Activated CD4-positive, alpha-beta T cell treated with anti-CD3 and anti-CD28 coated beads, Interleukin-2, amount 50 U/mL, for 4 hours (primary cell): ENCODE data around the gene LETM1.

Experiments
- DNase-seq, 2 experiments: peaks; one replicate each; pipeline ENCODE4 v3.0.0-alpha.2; 2020

The LETM1 gene

DNA sequence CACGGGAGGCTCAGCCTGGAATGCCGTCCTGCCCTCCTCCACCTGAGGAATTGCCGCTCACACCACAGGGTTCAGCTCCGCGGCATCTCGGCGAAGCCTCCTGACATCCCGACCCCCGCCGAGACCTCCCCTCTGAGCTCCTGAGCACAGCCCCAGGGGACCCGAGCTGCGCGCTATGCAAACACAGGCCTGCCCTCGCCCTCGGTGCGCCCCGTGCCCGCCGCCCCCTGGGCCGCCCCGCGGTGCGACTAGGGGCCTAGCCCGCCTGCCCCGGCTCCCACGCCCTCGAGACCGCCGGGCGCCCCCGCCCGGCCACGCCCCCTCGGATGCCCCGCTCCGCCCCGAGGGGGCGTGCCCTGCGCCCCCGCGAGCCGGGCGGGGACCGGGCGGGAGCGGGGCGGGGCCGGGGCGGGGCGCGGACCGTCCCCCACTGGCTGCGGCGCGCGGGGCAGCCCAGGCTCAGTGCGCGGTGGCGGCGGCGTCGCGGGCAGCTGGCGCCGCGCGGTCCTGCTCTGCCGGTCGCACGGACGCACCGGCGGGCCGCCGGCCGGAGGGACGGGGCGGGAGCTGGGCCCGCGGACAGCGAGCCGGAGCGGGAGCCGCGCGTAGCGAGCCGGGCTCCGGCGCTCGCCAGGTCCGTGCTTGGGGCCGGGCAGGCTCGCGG, 63.0 kb downstream of the LETM1 start, which contains the start of gene FGFR3:
FGFR3 (plus strand) TSS at position 462 of the 664 bp plus-strand sequence. CDS start 642 bp downstream, outside the sequence.
- peak; percentile 9 to 20 for DNase-seq

DNA sequence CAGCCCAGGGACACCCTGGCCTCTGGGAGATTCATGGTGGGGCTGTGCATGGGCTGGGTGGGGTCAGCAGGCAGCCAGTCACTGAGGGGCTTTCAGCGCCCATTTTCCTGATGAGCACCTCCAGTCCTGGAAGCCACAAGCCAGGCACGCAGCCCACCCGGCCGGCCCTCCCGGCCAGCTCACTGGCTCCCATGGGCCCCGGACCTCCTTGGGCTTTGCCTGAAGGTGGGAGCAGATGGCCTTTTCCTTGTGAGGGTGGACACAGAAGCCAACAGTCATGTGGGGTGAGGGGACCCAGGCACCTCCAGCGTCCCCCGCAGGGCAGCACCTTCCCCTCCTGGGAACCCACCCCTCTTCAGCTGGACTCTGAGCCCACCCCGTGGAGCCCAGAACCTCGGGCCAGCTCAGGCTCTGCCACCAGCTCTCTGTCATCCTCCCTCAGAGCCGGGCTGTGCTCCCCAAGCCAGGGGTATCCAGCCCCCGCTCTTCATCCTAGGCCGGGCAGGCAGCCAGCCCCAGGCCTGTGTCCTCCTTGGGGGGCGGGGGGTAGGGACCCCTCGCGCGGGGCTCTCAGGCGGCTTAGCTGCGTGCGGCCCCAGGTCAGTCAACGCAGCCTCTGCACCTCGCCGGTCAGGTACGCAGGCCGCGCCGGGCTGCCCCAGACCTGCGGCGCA, 63.7 kb downstream of the LETM1 start:
- no peak for DNase-seq

DNA sequence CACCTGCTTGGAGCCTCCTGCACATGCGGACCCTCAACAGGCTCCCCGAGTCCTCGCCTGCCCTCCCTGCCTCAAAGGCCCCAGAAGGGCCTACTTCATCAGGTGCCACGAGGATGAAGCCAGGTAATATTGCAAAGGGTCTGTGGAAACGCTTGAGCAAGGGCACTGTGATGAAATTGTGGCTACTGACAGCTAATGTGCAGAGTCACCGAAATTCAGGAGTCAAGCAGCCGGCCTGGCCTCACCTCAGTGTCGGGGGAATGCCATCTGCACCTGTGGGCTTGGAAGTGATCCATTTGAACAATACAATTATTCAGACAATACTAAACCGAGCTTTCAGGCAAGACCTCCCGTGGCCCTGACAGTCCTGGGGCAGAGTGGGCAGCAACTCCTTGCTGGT, 66.0 kb downstream of the LETM1 start:
- DNase-seq, result no peak

DNA sequence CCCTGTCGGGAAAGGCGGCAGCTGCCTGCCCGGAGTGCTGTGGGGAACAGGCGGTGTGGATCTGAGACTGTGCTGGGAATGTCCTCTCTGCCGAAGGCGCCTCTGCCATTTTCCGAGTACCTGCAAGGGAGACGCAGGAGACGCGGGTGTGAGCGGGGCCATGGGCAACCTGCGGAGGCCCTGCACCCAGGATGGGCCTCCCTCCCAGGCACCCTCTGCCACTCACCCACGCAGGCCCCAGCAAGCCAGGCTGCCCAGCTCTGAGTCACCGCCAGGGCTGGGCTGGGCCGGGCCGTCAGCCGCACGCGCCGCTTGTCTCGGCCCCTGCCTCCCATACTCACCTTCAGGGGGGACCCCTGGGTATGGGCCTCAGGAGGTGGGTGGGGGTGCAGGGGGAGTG, 66.4 kb downstream of the LETM1 start:
- DNase-seq, result no peak

DNA sequence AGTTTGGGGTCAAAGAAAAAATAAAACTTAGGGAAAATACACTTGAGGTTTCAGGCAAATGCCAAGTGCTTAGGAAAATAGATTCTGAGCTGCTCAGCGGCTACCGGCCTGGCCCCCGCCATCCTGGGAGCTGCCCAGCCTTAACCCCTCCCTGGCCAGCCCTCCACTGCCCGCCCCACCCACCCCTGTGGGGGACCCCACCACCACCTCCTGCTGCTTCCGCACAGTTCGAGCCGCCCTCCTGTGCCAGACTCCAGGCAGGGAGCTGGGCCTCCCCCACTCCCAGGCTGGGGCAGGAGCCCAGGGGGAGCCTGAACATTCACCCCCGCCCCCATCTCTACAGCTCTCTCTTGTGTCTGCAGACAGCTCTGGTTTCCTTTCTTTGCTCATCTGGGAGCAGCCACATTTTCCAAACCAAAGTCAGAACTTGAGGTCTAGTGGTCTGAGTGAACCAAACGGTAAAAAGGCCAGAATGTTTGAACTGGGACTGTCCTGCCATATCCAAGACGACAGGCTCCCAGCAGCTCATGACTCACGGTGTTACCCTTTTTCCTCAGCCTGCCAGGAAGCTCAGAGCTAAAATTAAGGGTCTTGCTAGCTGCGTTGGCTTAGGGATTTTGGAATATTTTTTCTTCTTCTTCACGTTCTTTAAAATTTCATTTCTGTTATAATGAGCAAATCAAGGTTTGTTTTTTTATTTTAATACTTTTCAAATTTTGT, 67.5 kb downstream of the LETM1 start:
- no peak for DNase-seq

DNA sequence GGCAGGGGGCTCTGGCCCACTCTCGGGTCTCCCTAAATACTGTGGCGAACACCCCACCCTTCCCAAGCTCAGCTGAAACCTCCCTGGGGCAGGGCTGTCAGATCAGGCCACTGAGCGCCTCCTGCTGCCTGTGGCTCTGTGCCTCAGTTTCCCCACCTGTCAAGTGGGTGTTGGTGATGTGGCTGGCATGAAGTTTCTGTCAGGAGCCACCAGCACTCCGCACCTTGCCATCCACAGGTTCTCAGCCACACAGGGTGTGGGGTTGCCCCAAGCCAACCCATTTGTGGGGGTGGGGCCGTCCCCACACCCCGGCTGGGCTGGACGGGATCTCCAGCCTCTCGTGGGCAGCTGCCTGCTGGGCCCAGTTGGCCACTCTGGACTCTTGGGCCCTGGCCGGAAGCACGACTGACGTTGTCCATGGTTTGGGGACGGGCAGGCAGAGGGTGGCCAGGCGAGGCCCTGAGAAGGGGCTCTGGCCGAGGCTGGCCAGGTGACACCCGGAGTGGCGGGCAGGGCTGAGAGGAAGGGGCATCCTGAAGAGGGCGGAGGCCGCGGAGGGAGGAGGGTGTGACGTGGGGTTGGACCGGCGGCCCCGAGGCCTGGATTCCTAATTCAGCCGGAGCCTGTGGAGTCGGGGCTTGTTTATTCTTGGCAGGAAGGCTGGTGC, 68.4 kb downstream of the LETM1 start:
- no peak for DNase-seq

DNA sequence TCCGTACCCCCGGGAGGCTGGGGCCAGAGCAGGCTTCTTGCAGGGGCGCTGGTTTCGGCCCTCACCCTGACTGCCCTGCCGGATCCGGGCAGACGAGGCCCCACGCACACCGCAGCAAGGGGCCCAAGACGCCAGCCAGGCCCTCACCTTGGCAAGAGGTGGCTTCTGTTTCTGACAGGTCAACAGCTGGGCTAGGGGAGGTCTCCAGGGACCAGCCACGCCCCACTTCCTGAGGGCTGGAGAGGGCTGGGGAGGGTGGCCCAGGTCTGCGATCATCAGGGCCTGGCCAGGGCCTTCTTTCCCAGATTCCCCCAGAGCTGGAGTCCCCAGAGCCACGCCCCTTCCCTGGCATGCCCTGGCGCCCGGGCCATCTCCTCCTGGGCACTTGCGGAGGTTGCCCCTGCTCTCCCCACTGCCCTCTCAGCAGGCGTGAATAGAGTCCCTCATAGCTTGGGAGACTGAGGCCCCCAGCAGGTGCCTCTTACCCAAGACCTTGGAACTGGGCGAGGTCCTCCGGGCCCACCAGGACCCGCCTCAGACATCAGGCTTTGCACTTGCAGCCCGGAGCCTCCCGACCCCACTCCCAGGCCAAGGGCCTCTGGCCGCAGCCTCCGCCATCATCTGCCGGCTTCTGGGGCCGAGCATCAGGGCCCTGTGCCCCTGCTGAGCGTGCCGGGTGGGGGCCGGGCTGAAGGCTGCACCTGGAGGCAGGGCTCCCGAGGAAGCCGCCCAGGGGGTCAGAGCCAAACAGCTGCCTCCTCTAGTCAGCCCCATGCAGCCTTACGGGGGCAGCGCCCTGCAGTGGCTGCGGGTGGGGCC, 69.2 kb downstream of the LETM1 start:
- DNase-seq, result no peak

DNA sequence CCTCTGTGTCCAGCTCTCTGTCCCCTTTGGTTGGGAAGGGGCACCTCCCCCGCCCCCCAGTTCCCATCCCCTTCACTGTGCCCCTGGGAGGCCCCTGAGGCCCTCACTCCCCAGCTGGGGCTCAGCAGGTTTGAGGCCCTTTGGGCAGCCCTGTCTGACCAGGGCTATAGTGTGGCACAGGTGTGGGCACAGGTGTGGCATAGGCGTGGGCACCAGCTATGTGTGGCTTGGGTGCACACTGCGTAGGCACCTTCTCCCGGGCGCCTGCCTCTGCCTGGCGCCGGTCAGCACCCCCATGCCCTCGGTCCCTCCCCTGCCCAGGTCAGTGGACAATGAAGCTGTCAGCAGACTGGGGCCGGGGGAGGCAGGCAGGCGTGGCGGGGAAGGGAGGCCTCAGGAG, 70.4 kb downstream of the LETM1 start:
- DNase-seq, result no peak

DNA sequence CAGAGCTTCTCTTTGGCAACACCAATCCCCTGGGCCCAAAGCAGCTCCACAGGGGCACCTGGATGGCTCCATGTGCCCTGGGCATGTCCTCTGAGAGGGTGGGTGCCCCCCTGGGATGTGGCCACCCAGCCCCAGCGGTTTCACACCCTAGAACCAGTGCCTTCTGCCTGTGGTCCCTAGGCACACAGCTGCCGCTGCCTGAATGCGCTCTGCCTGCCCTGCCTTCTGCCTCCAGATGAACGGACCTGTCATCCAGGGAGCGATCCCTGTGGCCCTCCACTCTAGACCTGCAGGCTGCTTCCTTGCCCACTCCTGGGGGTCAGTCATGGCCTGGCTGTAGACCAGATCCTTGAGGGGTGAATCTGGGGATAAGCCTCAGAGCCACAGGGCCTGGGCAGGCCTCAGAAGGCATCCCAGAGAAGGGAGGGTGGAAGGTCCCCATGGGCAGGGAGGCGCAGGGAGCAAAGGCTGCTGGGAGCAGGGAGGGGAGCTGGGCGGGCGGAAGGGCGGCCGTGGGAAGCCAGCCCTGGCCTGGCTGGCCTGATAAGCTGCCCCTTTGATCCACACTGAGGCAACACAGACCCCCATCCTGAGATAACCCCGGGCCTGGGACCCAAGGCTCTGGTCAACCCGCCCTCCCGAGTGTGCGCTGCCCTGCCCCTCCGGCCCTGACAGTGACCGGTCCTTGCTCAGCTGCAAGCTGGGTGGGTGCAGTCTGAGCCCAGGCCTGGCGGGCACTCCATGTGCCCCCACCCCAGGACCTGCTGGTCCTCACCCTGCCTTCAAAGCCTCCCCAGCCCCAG, 71.0 kb downstream of the LETM1 start:
- DNase-seq, result no peak

DNA sequence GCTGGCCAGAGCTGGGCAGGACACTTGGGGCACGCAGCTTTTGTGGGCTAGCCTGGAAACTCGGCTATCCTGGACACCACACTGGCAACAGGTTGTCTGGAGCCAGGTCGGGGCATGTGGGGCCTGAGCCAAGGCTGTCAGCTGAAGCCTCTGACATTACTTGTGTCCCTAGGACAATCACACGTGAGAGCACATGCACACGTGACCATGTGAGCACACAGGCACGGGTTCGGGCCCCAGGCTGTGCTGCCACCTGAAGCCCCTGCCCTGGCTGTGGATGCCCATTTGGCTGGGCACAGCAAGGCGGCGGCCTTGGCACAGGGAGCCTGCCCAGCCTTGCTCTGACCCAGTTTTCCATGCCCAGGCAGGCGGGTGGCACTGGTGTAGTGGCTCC, 71.6 kb downstream of the LETM1 start:
- DNase-seq, result no peak

DNA sequence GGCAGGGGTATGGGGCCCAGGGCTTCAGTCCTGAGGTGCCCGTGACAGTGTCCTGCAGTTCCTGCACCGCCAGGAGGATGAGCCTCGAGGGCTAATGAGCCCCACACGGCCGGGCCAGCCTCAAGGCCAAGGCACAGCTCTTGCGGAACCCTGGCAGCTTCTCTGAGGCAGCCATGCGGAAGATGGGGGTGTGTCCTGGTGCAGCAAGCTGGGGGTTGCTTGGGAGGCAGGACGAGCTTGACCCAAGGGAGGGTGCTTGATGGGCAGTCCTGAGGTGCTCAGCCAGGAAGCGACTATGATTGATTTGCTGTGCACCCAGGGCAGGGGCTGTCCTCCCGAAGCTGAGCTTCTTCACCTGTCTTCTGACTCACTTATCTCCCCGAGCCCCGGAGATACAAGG, 72.0 kb downstream of the LETM1 start:
- no peak for DNase-seq

DNA sequence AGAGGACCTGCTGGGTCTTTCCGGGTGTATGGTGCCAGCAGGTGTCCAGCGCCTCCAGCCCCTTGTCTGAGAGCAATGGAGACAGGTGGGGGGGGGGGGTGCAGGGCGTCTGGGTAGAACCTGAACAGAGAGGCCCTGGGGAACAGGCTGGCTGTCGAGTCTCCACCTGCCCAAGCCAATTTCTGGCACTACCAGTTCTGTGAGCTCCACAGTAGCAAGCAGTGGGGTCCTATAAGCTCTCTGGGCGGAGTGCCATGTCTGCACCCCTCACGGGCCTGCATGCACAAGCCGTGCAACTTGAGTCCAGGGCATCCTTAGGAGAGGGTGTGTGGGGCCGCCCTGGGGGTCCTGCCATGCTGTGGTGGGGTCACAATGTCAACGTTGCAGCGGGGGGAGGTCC, 72.9 kb downstream of the LETM1 start:
- no peak for DNase-seq

DNA sequence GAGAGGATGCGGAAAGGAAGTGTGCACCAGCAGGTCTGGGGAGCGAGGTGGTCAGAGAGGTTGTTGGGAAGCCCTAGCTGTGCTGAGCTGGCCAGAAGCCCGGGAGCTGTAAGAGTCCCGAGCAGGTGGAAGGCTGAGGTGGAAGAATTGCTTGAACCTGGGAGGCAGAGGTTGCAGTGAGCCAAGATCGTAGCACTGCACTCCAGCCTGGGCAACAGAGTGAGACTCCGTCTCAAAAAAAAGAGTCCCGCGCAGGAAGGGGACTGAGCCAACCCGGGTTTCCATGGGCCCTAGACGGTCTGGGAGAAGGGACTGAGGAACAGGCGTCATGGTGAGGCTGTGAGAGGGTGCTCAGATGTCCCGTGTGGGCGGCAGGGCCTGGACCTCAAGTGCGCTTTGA, 75.5 kb downstream of the LETM1 start:
- DNase-seq, result no peak

DNA sequence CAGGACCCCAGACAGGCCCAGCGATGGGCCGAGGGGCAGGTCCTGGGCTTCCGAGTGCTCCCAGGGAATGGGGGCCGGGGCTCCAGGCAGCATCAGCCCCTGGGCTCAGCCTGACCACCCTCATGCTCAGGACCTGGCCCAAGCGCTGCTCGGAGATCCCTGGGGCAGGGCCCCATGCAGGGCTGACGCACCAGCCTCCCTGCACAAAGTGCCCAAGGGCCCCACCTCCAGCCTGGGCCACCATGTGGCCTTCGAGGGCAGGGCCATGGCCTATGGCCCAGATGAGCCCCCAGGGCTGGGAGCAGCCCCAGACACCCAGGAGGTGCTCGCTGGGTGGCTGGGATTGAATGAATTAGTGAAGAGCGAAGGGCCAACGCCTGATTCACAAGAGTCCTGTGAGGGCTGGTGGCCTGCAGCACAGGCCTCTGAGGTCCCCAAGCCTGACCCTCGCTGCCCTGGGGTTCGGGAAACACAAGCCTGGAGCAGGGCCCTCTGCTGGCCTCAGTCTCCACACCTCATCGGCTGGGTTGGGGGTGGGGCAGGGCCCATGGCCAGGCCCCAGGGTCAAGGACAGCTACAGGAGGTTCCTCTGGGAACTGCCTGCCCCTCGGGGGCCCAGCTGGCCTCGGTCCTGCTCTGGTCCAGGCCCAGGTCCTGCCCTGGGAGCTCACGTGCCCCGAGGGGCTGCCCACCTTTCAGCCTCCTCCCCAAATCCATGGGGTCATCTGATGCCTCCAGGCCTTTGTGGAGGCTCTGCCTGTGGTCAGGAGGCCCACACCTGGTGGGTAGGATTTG, 76.2 kb downstream of the LETM1 start:
- DNase-seq, result no peak

DNA sequence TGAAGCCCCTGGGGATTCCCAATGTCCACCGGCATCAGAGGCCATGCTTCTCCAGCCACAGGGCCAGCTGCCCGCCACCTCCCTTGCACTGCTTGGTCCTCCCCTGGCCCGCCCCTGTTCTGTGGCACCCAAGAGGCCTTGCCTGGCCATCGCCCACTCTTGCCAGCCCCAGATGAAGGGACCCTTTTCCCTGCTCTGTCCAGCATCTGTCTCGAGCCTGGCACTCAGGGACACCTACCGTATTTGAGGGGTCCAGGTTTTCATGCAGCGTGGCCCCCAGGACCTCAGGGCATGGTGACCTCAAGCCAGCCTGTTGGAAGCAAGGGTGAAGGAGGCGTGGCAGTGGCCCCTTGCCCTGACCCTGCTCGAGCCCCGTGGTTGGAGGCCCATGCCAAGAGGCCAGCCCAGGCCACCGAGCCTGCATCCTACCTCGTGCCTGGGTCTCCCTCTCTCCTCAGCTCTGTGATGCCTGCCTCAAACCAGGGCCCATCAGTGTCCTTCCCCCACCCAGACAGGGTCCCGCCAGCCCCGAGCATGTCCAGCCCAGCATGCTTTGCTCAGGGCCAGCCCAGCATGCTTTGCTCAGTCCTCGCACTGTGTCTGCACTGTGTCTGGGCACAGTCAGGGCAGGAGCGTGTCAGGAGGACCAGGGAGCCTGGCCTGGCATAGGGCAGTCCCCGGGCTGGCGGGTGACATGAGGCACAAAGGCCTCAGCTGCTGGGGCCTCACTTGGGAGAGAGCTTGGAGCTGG, 77.1 kb downstream of the LETM1 start:
- no peak for DNase-seq

DNA sequence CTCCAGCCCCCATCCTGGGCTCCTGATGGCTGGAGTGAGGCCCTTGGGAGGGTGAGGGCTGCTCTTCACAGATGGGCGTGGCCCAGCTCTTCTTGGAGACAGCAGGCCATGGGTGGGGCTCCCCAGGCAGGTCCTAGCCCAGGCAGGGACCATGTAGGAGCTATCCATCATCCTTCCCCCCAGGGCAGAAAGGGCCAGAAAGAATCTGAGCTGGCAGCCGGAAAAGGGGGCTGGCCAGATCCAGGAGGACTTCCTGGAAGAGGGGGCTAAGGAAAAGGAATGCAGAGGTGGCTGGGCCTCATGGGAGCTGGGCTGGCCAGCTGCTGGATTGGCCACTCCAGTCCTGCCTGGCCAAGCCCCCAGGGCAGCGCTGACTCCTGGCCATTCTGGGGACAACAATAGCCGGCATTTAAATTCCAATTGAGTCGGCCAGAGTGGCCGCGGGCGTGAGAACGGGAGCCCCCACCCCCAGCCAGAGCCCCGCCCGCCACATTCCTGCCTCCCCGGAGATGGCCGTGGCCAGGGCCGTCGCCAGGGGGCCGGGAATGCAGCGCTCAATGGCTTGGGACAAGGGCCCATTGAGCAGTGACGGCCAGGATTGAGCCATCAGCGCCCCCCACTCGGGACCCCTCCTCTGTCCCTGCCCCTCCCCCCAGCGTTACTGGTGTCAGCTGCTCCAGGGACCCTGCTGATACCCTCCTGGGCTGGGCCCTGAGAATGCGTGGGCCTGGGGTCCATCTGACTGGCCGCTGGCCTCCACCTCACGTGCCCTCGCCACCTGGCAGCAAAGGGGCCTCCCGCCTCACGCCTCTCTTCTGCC, 77.9 kb downstream of the LETM1 start:
- DNase-seq, result no peak

DNA sequence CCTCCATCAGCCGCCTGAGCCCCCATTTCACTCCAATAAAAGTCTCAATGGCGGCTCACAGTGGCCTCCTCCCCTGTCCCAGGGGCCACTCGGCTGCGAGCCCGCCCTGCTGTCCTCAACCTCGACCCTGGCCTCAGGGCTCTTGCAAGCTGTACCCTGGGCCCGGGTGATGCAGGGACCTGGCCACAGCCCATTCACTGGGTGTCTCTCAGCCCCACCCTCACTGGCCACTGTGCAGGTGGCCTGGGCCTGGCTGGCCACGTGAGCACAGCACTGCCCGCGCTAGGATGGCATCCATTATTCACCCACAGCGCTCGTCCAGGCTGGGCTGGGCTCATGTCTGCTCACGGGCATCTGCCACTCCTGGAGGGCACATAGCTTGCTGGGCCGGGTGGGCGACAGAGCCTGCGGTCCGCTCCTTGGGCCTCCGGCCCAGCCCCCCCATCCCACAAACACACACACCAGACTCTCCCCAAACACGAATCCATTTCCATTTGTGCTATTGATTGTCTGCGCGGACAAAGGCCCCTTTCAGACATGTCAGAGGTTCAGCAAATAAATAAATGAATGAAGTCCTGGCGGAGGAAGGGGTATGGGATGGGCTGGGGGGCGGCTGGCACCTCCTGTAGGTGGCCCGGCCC, 79.3 kb downstream of the LETM1 start:
- no peak for DNase-seq

DNA sequence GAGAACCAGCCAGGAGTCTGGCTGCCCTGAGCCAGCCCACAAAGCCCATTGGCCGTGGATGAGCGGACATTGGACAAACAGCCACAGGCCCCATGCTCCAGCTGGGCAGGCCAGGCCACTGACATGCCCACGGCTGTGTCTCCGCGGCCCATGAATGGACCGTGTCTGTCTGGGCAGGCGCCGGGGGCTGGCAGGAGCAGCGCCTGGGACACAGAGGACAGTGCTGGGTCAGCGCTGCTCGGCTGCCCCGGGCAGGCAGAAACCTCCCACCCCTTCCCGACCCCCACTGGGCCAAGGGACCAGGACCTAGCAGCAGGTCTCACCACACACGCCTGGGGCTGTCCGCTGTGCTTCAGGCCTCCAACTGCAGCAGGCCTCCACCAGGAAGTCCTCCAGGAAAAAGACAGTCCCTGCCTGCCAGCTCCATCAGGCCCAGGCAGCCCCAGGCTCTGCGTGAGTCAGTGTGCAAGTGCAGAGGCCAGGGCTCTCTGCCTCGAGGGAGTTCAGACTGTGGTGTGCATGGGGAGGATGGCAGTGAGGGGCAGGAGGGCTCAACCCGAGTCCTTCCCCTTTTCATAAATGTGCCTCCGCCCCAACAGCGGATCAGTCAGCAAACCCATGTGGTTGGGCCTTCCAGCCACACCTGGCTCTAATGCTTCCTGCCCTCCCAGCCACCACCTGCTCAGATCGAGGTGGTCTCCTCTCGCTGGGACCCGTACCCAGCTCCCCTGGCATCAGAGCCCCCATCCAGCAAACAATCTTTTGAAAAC, 80.0 kb downstream of the LETM1 start:
- no peak for DNase-seq
